ENCODE results near the gene KCNJ5.
A peak's percentile ranks its signal among the peaks of the same experiment; 100 is the strongest.

Gene KCNJ5

GRCh38 chr11:128934351-128934750 lies 43.2 kb downstream of the KCNJ5 start:
- no peak for DNase-seq

GRCh38 chr11:128934926-128935325 lies 43.8 kb downstream of the KCNJ5 start:
- DNase-seq: no peak

GRCh38 chr11:128936606-128937251 lies 45.6 kb downstream of the KCNJ5 start:
- no peak for DNase-seq

GRCh38 chr11:128937480-128937879 lies 46.3 kb downstream of the KCNJ5 start:
- DNase-seq: no peak

GRCh38 chr11:128938156-128938885 lies 47.2 kb downstream of the KCNJ5 start:
- DNase-seq: no peak

GRCh38 chr11:128939591-128939990 lies 48.4 kb downstream of the KCNJ5 start:
- no peak for DNase-seq

- DNase-seq: no peak
Observed at GRCh38 chr11:128940156-128940555, 49.0 kb downstream of the KCNJ5 start.

- no peak for DNase-seq
Observed at GRCh38 chr11:128940603-128941002, 49.4 kb downstream of the KCNJ5 start.

GRCh38 chr11:128941110-128941509 lies 50.0 kb downstream of the KCNJ5 start:
- DNase-seq: no peak

- DNase-seq: no peak
Observed at GRCh38 chr11:128941573-128942271, 50.6 kb downstream of the KCNJ5 start.

- DNase-seq: no peak
Observed at GRCh38 chr11:128942272-128942612, 51.1 kb downstream of the KCNJ5 start.

GRCh38 chr11:128942817-128943427 lies 51.8 kb downstream of the KCNJ5 start, which contains the start of gene TP53AIP1:
TSS of gene TP53AIP1 (minus strand) at chr11:128942871. CDS start at chr11:128937818, 5,053 bp downstream.
- DNase-seq: no peak

GRCh38 chr11:128943428-128943976 lies 52.3 kb downstream of the KCNJ5 start:
- DNase-seq: no peak

- DNase-seq: no peak
Observed at GRCh38 chr11:128946648-128947047, 55.5 kb downstream of the KCNJ5 start.

- no peak for DNase-seq
Observed at GRCh38 chr11:128947773-128948172, 56.6 kb downstream of the KCNJ5 start.

GRCh38 chr11:128948583-128948982 lies 57.4 kb downstream of the KCNJ5 start:
- peak; percentile 17 for DNase-seq

- no peak for DNase-seq
Observed at GRCh38 chr11:128949791-128950454, 58.8 kb downstream of the KCNJ5 start.

- no peak for DNase-seq
Observed at GRCh38 chr11:128953151-128953550, 62.0 kb downstream of the KCNJ5 start.

GRCh38 chr11:128955636-128956035 lies 64.5 kb downstream of the KCNJ5 start:
- DNase-seq: no peak

GRCh38 chr11:128956401-128957201 lies 65.4 kb downstream of the KCNJ5 start:
- peak; percentile 10 for DNase-seq

GRCh38 chr11:128957202-128957482 lies 66.0 kb downstream of the KCNJ5 start:
- no peak for DNase-seq

GRCh38 chr11:128961645-128962044 lies 70.5 kb downstream of the KCNJ5 start:
- DNase-seq: no peak

Data from GDM1 (cell line).